NCI-H2081 treated with DMSO at 0.1 percent for 48 hours (cell line): ENCODE results near the gene HP1BP3.
"Not testable (repeated sequence)": the region's sequence is repeated elsewhere in the genome, so short reads cannot be mapped to it uniquely, and the experiment has no call there.

ENCODE experiments used
- DNase-seq: peaks from one replicate; lab custom pipeline; 2025; lab: John Stamatoyannopoulos, UW

The HP1BP3 gene

GRCh38 chr1:20726932-20727745 is 60.0 kb downstream of the HP1BP3 start:
- DNase-seq: no peak

GRCh38 chr1:20726118-20726911 is 60.8 kb downstream of the HP1BP3 start:
- no peak for DNase-seq

DNA sequence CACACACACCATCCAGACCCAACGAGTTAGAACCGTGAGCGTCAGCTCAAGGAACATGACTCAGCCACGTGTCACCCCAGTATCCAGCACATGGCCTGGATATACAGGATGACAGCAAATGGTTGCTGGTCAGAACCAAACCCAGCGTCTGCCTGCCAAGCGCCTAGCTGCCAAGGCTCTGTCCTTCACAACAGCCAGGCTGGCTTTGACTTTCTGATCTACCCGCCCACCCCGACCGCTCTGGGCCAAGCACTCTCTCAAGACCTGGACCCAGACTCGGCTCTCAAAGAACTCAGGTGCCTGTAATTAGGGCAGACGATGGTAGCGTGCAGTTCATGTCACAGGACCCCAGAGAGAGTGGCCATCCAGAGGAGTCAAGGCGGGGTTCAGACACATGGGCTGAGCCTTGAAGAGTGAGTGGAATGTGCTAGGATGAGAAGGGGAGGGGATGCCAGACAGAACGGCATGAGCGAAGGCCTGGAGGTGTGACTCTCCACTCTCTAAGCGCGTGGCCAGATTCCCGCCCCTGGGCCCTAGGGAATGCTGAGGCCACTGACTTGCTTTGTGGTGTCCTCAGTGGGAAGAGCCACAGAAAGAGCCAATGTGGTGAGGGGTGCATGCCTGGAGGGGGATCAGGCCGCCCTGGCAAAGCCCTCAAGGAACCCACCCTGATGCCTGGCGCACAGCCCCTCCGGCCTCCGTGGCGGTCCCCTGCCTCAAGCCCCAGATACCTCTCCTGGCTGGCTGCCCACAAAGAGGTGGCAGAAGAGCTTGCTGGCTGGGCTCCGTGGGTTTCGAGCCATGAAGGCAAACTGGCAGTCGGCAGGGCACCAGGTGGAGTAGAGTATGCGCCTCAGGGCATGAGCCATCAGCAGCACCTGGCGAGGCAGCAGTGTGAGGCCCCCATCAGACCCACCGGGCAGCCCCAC is 61.7 kb downstream of the HP1BP3 start:
- peak; percentile 40 for DNase-seq

GRCh38 chr1:20724364-20725188 is 62.5 kb downstream of the HP1BP3 start:
- DNase-seq: no peak

DNA sequence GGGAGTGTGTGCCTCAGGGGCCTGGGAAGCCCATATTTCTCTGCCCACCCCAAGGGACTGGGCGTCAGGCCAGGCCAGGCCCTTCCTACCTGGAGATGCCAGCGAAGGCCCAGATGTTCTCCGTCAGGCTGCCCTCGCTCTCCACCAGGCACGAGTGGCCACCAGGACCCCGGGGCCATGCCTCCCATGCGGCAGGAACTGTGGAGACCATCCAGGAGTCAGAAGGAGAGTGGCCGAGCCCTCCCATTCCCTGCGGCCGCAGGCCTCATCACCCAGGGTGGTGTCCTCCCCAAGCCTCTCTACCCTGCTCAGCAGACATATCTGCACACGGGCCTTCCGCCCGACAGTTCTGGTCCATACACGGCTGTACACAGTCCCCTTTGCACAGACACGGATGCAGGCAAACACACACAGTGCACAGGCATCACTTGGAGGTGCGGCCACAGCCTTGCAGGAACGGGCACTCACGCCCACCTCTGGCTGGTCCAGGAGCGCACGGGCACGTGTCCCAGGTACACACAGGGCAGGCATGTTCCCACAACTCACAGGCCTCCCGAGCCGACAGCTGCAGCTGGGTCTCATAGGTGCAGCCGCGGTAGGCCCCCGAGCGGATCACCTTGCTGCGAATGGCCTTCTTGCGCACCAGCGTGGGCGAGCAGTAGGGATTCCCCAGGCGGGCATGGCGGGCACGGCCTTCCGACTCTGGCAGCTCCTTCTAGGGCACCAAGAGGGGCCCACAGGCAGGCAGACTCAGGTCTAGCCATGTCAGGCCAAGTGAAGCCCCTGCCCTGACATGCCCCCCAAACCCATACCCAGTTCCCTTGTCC is 63.4 kb downstream of the HP1BP3 start:
- no peak for DNase-seq

GRCh38 chr1:20723159-20723536 is 64.0 kb downstream of the HP1BP3 start:
- no peak for DNase-seq

- no peak for DNase-seq
Observed at GRCh38 chr1:20721117-20722061, 65.7 kb downstream of the HP1BP3 start.

- no peak for DNase-seq
Observed at GRCh38 chr1:20720631-20721091, 66.4 kb downstream of the HP1BP3 start.

DNA sequence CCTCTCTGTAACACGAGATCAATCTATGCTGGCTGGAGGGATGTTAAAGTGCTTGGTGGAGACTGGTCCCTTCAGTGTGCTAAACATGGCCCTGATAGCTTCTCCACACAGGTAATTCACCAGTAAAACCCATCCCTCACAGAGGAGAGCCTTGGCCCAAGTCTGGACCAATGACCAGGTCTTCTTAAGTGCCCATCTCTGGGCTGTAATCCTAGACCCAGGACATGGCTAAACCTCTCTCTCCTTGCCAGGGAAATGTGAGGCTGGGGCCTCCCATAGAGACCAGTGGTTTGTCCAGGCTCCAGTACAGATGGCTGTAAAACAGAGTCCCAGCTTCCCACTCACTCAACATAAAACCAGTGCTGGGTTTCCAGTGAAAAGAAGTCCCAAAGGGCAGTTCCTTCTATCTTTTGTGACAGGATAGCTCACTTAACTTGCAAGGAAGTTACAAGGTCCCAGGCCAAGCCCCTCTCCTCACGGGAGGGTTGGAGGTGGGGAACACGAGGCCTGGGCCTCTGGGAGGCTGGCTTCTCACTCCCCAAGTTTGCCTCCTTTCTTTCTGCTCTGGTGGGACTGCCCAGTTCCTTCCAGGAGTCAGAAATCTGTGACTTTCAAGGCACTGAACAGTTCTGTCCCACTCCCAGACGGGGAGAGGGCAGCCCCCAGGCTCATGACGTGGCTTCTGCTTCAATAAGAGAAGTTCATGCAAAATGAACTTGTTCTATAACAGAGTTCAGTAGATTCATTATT is 67.1 kb downstream of the HP1BP3 start:
- no peak for DNase-seq

GRCh38 chr1:20719261-20719660 is 67.8 kb downstream of the HP1BP3 start:
- DNase-seq: no peak

GRCh38 chr1:20718343-20718882 is 68.7 kb downstream of the HP1BP3 start:
- not testable (repeated sequence) for DNase-seq

DNA sequence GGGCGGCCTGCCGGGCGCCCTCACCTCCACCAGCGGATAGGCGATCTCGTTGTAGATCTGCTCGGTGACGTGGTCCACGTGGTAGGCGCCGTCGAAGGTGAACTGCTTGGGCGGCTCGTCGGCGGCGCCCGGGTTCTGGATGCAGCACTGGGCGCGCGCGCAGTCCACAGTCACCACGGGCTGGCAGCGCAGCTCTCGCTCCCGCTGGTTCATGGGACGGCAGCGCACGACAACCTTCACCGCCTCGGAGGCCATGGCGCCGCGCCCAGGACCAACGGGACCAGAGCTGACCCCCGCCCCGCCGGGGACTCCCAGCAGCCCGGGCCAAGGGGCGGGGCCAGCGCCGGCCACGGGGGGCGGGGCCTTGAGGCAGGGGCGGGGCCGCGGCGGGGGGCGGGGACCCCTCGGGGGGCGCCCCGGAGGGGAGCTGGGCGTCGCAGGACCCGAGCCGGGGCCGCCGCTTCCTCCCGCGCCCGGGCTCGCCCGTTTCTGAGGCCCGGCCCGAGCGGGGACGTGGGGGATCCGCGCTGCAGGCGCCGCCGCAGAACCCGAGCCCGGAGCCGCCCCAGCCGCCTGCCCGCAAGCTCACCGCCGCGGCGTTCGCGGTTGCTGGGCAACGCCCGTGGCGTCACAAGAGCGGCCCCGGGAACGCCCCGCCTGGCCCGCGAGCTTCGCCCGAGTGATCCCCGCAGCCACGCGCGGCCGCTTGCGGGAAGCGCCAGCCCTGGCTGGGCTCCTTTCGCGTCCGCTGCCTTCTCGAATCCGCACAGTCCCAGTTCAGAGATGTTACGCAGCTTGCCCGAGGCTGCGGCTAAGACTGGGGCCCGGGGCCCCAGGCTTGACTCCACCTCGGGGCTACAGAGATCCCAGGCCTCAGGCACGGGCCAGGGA is 69.4 kb downstream of the HP1BP3 start, which contains the start of gene KIF17:
TSS of gene KIF17 (minus strand) at position 556 of the 891 bp plus-strand sequence. CDS start at position 255, 301 bp downstream.
- DNase-seq: no peak

DNA sequence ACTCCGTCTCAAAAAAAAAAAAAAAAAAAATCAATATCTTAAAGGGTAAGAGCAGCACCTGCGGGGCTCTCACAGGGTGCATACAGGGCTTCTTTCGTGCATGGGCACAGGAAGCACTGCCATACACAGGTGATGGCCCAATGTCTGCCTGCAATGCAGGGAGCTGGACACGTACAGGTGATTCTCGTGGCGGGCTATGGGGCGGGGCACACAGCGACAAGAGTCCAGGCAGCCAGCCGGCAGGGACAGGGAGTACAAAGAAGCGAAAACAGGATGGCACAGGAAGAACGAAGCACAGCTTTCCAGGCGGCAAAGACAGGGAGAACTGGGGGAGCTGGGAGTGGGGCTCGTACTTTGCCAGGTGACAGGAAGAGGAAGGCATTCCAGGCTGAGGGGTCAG is 70.9 kb downstream of the HP1BP3 start:
- no peak for DNase-seq

- DNase-seq: no peak
Observed at GRCh38 chr1:20715406-20715805, 71.7 kb downstream of the HP1BP3 start.

DNA sequence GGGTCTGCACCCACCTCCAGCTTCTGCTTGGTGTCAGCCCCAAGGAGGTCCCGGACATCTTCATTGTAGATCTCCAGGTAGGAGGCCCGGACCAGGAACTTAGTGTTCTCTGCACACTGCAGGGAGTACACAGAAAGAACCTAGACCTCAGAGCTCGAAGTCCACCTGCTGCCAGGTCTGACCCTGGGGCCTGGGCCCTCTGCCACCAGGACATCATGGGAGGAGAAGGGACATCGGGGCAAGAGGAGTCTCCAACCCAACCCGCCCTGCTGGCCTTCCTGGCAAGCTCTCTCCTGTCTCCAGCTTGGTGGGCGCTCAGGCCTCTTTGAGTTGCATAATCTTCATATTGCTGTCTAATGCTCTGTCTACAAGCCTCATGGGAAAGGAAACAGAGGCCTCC is 73.7 kb downstream of the HP1BP3 start:
- no peak for DNase-seq

DNA sequence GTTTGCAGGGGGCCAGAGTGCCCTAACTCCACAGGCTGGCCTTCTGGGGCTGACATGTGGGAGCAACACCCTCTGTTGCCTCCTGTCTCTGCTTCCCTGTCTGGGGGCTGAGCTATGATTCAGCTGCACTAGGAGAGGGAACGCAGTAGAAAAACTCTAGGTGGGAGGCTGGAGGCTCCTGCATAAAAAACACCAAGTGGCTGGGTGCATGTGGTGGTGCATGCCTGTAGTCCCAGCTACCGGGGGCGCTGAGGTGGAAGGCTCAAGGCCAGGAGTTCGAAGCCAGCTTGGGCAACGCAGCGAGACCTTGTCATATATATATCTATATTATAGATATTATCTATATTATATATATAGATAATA is 74.9 kb downstream of the HP1BP3 start:
- DNase-seq: no peak
